ENCODE results near the gene RPS25. TPM values are rescaled to one million over a fixed set of nuclear protein-coding genes. Genes with fewer than 3 reads are reported as not detected.

The RPS25 gene
- total RNA-seq, 2 donors from 2014 or later: 672 to 840 TPM

GRCh38 chr11:119051440-119052162 lies 33.5 kb upstream of the RPS25 start:
- ATAC-seq (ENCODE audit: insufficient number of reproducible peaks, low FRiP score, low read depth) (no peak), DNase-seq (ENCODE audit: low spot score) (no peak)
- Histone ChIP-seq H3K27me3 (replicated peaks; ENCODE audit: insufficient read depth) (no peaks in the 10 kb centered on the region), H3K9me3 (no peaks in the 10 kb centered on the region), H3K36me3 (peaks cover 60% of the 10 kb centered on the region), H3K4me1 (ENCODE audit: control insufficient read depth in 1 of 2, low read depth in 2 of 2) (peaks cover 10 to 17% of the 10 kb centered on the region in 2 donors), H3K27ac (no peak overlapping the region), H3K4me3 (no peak overlapping the region)
- no peak for TF ChIP-seq CTCF (IDR thresholded peaks at IDR 0.05)

GRCh38 chr11:119049081-119049480 lies 30.9 kb upstream of the RPS25 start:
- DNase-seq (ENCODE audit: low spot score) (no peak), ATAC-seq (ENCODE audit: insufficient number of reproducible peaks, low FRiP score, low read depth) (no peak)
- Histone ChIP-seq H3K4me1 (ENCODE audit: control insufficient read depth in 1 of 2, low read depth in 2 of 2) (no peaks in the 10 kb centered on the region), H3K9me3 (no peaks in the 10 kb centered on the region), H3K36me3 (peaks cover 70% of the 10 kb centered on the region), H3K27ac (no peak overlapping the region), H3K4me3 (no peak overlapping the region), H3K27me3 (replicated peaks; ENCODE audit: insufficient read depth) (no peaks in the 10 kb centered on the region)
- TF ChIP-seq CTCF (IDR thresholded peaks at IDR 0.05): no peak

- no peak overlapping the region for H3K4me3 ChIP-seq
- peaks cover 70% of the 10 kb centered on the region for H3K36me3 ChIP-seq
- H3K27ac ChIP-seq: no peak overlapping the region
- TF ChIP-seq CTCF (IDR thresholded peaks at IDR 0.05): no peak
- no peaks in the 10 kb centered on the region for H3K9me3 ChIP-seq
- DNase-seq (ENCODE audit: low spot score): no peak
- no peaks in the 10 kb centered on the region for H3K27me3 ChIP-seq (replicated peaks; ENCODE audit: insufficient read depth)
- no peak for ATAC-seq (ENCODE audit: insufficient number of reproducible peaks, low FRiP score, low read depth)
- H3K4me1 ChIP-seq (ENCODE audit: control insufficient read depth in 1 of 2, low read depth in 2 of 2): no peaks in the 10 kb centered on the region
Observed at GRCh38 chr11:119048644-119049043, 30.5 kb upstream of the RPS25 start.

GRCh38 chr11:119047205-119047604 lies 29.1 kb upstream of the RPS25 start:
- Histone ChIP-seq H3K27me3 (replicated peaks; ENCODE audit: insufficient read depth) (no peaks in the 10 kb centered on the region), H3K4me1 (ENCODE audit: control insufficient read depth in 1 of 2, low read depth in 2 of 2) (no peaks in the 10 kb centered on the region), H3K27ac (no peak overlapping the region), H3K9me3 (no peaks in the 10 kb centered on the region), H3K4me3 (no peak overlapping the region), H3K36me3 (peaks cover 57% of the 10 kb centered on the region)
- TF ChIP-seq CTCF (IDR thresholded peaks at IDR 0.05): no peak
- DNase-seq (ENCODE audit: low spot score) (no peak), ATAC-seq (ENCODE audit: insufficient number of reproducible peaks, low FRiP score, low read depth) (no peak)

- DNase-seq (ENCODE audit: low spot score) (no peak), ATAC-seq (ENCODE audit: insufficient number of reproducible peaks, low FRiP score, low read depth) (no peak)
- no peak for TF ChIP-seq CTCF (IDR thresholded peaks at IDR 0.05)
- H3K9me3 ChIP-seq: no peaks in the 10 kb centered on the region
- no peak overlapping the region for H3K27ac ChIP-seq
- H3K36me3 ChIP-seq: peaks cover 51% of the 10 kb centered on the region
- H3K4me3 ChIP-seq: no peak overlapping the region
- no peaks in the 10 kb centered on the region for H3K27me3 ChIP-seq (replicated peaks; ENCODE audit: insufficient read depth)
- H3K4me1 ChIP-seq (ENCODE audit: control insufficient read depth in 1 of 2, low read depth in 2 of 2): no peaks in the 10 kb centered on the region
Observed at GRCh38 chr11:119046489-119046888, 28.3 kb upstream of the RPS25 start.

Measured in thoracic aorta (tissue), 2 donors.